Forelimb muscle (tissue), 1 donor: ENCODE measurements around the gene NEO1. TPM values are rescaled to one million over a fixed set of nuclear protein-coding genes. Genes with fewer than 3 reads are reported as not detected.

Experiments
- DNase-seq: peaks from one replicate; pipeline ENCODE4 v3.0.0-alpha.2; 2013; ENCODE audit warnings: low read depth
- polyA plus RNA-seq: library from polyadenylated mRNA; unstranded; fragments of 120-200 nt; gene quantifications from one replicate; pipeline ENCODE4 v1.2.1, GENCODE V29; 2013; ENCODE audit not compliant: insufficient read length

NEO1 gene
- polyA plus RNA-seq, 1 donor: 44.9 TPM

DNA sequence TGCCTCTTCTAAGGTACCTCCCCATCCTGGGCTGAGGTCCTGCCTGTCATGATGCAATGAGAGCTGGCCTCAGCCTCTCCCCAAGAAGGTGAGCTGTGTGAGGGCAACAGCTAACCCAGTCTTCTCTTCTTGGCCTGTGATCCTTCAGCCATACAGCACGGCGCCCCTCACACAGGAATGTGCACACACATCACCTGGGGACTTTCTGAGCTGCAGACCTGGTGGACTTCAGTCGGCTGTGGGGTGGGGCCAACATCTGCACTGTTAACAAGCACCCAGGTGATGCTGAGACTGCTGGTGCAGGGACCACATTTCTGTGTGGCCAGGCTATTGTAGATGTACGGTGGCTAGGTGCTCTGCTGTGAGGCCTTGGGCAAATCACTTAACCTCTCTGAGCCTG lies 302.0 kb downstream of the NEO1 start:
- DNase-seq: no peak
